ENCODE measurements around the gene GALNT15. TPM values are rescaled to one million over a fixed set of nuclear protein-coding genes. Genes with fewer than 3 reads are reported as not detected.

Gene GALNT15
- total and polyA plus RNA-seq, 2 donors (not counting 1 experiment from before 2014, with no cell fraction given), result 10.7 to 37.7 TPM

GRCh38 chr3:16260046-16260445, 85.6 kb downstream of the GALNT15 start:
- TF ChIP-seq EZH2 (IDR thresholded peaks at IDR 0.05; ENCODE audit: low read length, missing control alignments), result no peak
- TF ChIP-seq CTCF (conservative IDR thresholded peaks at IDR 0.05 in 1 of 2, IDR thresholded peaks at IDR 0.05 in 1 of 2; ENCODE audit: low read depth in 1 of 2, low read length in 2 of 2), result no peak
- Histone ChIP-seq H3K9me3 (ENCODE audit: control insufficient read depth, insufficient read depth, low read depth, low read length) (no peaks in the 10 kb centered on the region), H3K79me2 (ENCODE audit: control insufficient read depth, insufficient read depth, low read length) (peaks cover 33% of the 10 kb centered on the region), H3K36me3 (ENCODE audit: control insufficient read depth, insufficient read depth, low read length) (peaks cover 4% of the 10 kb centered on the region), H3K27me3 (ENCODE audit: control insufficient read depth, insufficient read depth, low read length) (no peaks in the 10 kb centered on the region), H3K27ac (ENCODE audit: insufficient read depth, low read length) (no peak overlapping the region), H4K20me1 (ENCODE audit: control insufficient read depth, extremely low read depth, insufficient read depth, low read length) (no peaks in the 10 kb centered on the region), H3K4me1 (ENCODE audit: control insufficient read depth, extremely low read depth, insufficient read depth, low read length) (no peaks in the 10 kb centered on the region), H2AFZ (ENCODE audit: low read length) (no peak overlapping the region), H3K4me2 (ENCODE audit: extremely low read depth, insufficient read depth, low read length) (no peak overlapping the region), H3K9ac (ENCODE audit: insufficient read depth, low read length) (no peak overlapping the region), H3K4me3 (replicated peaks in 1 of 4; ENCODE audit: control extremely low read depth in 1 of 4, insufficient read depth in 1 of 4, low read depth in 3 of 4, low read length in 4 of 4) (no peak overlapping the region)
- no peak for DNase-seq (ENCODE audit: low read depth in 2 of 2)

GRCh38 chr3:16262174-16262573, 87.7 kb downstream of the GALNT15 start:
- no peaks in the 10 kb centered on the region for H3K27me3 ChIP-seq (ENCODE audit: control insufficient read depth, insufficient read depth, low read length)
- TF ChIP-seq EZH2 (IDR thresholded peaks at IDR 0.05; ENCODE audit: low read length, missing control alignments) (no peak), CTCF (conservative IDR thresholded peaks at IDR 0.05 in 1 of 2, IDR thresholded peaks at IDR 0.05 in 1 of 2; ENCODE audit: low read depth in 1 of 2, low read length in 2 of 2) (no peak)
- no peak overlapping the region for H2AFZ ChIP-seq (ENCODE audit: low read length)
- no peak overlapping the region for H3K9ac ChIP-seq (ENCODE audit: insufficient read depth, low read length)
- no peak overlapping the region for H3K4me2 ChIP-seq (ENCODE audit: extremely low read depth, insufficient read depth, low read length)
- H3K4me3 ChIP-seq (replicated peaks in 1 of 4; ENCODE audit: control extremely low read depth in 1 of 4, insufficient read depth in 1 of 4, low read depth in 3 of 4, low read length in 4 of 4), result no peak overlapping the region
- H3K36me3 ChIP-seq (ENCODE audit: control insufficient read depth, insufficient read depth, low read length), result peaks cover 4% of the 10 kb centered on the region
- no peak overlapping the region for H3K27ac ChIP-seq (ENCODE audit: insufficient read depth, low read length)
- DNase-seq (ENCODE audit: low read depth in 2 of 2), result no peak
- H3K4me1 ChIP-seq (ENCODE audit: control insufficient read depth, extremely low read depth, insufficient read depth, low read length), result peaks cover 2% of the 10 kb centered on the region
- H4K20me1 ChIP-seq (ENCODE audit: control insufficient read depth, extremely low read depth, insufficient read depth, low read length), result no peaks in the 10 kb centered on the region
- H3K9me3 ChIP-seq (ENCODE audit: control insufficient read depth, insufficient read depth, low read depth, low read length), result no peaks in the 10 kb centered on the region
- H3K79me2 ChIP-seq (ENCODE audit: control insufficient read depth, insufficient read depth, low read length), result peaks cover 39% of the 10 kb centered on the region

- peaks cover 4% of the 10 kb centered on the region for H3K36me3 ChIP-seq (ENCODE audit: control insufficient read depth, insufficient read depth, low read length)
- no peak for TF ChIP-seq EZH2 (IDR thresholded peaks at IDR 0.05; ENCODE audit: low read length, missing control alignments)
- TF ChIP-seq CTCF (conservative IDR thresholded peaks at IDR 0.05 in 1 of 2, IDR thresholded peaks at IDR 0.05 in 1 of 2; ENCODE audit: low read depth in 1 of 2, low read length in 2 of 2), result no peak
- H3K4me1 ChIP-seq (ENCODE audit: control insufficient read depth, extremely low read depth, insufficient read depth, low read length), result peaks cover 2% of the 10 kb centered on the region
- H3K27ac ChIP-seq (ENCODE audit: insufficient read depth, low read length), result peak overlapping the region; percentile 98
- H4K20me1 ChIP-seq (ENCODE audit: control insufficient read depth, extremely low read depth, insufficient read depth, low read length), result no peaks in the 10 kb centered on the region
- peak in 1 of 2 donors; percentile 23 for DNase-seq (ENCODE audit: low read depth in 2 of 2)
- H3K9ac ChIP-seq (ENCODE audit: insufficient read depth, low read length), result peak overlapping the region; percentile 96
- peaks cover 39% of the 10 kb centered on the region for H3K79me2 ChIP-seq (ENCODE audit: control insufficient read depth, insufficient read depth, low read length)
- peak overlapping the region; percentile 64 for H3K4me2 ChIP-seq (ENCODE audit: extremely low read depth, insufficient read depth, low read length)
- H3K4me3 ChIP-seq (replicated peaks in 1 of 4; ENCODE audit: control extremely low read depth in 1 of 4, insufficient read depth in 1 of 4, low read depth in 3 of 4, low read length in 4 of 4), result peak overlapping the region; percentile 82 to 96 (median 92)
- H2AFZ ChIP-seq (ENCODE audit: low read length), result peak overlapping the region; percentile 92
- no peaks in the 10 kb centered on the region for H3K9me3 ChIP-seq (ENCODE audit: control insufficient read depth, insufficient read depth, low read depth, low read length)
- no peaks in the 10 kb centered on the region for H3K27me3 ChIP-seq (ENCODE audit: control insufficient read depth, insufficient read depth, low read length)
Measured at GRCh38 chr3:16264174-16264707, 89.8 kb downstream of the GALNT15 start.

All from fibroblast of lung (primary cell).